ES-I3 (cell line): ENCODE results near the gene HIC1.

Experiments used
- H3K36me3 ChIP-seq: 2 replicates; pipeline ENCODE4 v1.6.1; 2013; ENCODE audit warnings: mild to moderate bottlenecking, low read length, control low read depth, moderate library complexity; ENCODE audit not compliant: insufficient read depth
- H3K4me1 ChIP-seq: 2 replicates; pipeline ENCODE4 v1.6.1; 2013; ENCODE audit warnings: mild to moderate bottlenecking, control low read depth, low read length; ENCODE audit not compliant: insufficient read depth
- H3K9ac ChIP-seq: 2 replicates; pipeline ENCODE4 v1.6.1; 2013; ENCODE audit warnings: low read depth, mild to moderate bottlenecking, low read length, moderate library complexity
- H3K9me3 ChIP-seq: 2 replicates; pipeline ENCODE4 v1.6.1; 2013; ENCODE audit warnings: mild to moderate bottlenecking, low read length, moderate library complexity; ENCODE audit not compliant: control insufficient read depth, insufficient read depth

Gene HIC1

DNA sequence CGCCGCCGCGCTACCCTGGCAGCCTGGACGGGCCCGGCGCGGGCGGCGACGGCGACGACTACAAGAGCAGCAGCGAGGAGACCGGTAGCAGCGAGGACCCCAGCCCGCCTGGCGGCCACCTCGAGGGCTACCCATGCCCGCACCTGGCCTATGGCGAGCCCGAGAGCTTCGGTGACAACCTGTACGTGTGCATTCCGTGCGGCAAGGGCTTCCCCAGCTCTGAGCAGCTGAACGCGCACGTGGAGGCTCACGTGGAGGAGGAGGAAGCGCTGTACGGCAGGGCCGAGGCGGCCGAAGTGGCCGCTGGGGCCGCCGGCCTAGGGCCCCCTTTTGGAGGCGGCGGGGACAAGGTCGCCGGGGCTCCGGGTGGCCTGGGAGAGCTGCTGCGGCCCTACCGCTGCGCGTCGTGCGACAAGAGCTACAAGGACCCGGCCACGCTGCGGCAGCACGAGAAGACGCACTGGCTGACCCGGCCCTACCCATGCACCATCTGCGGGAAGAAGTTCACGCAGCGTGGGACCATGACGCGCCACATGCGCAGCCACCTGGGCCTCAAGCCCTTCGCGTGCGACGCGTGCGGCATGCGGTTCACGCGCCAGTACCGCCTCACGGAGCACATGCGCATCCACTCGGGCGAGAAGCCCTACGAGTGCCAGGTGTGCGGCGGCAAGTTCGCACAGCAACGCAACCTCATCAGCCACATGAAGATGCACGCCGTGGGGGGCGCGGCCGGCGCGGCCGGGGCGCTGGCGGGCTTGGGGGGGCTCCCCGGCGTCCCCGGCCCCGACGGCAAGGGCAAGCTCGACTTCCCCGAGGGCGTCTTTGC, 3.1 kb downstream of the HIC1 start:
- Histone ChIP-seq H3K9me3 (no peaks in the 10 kb centered on the region), H3K4me1 (peaks cover 8% of the 10 kb centered on the region), H3K9ac (no peak overlapping the region), H3K36me3 (no peaks in the 10 kb centered on the region)

DNA sequence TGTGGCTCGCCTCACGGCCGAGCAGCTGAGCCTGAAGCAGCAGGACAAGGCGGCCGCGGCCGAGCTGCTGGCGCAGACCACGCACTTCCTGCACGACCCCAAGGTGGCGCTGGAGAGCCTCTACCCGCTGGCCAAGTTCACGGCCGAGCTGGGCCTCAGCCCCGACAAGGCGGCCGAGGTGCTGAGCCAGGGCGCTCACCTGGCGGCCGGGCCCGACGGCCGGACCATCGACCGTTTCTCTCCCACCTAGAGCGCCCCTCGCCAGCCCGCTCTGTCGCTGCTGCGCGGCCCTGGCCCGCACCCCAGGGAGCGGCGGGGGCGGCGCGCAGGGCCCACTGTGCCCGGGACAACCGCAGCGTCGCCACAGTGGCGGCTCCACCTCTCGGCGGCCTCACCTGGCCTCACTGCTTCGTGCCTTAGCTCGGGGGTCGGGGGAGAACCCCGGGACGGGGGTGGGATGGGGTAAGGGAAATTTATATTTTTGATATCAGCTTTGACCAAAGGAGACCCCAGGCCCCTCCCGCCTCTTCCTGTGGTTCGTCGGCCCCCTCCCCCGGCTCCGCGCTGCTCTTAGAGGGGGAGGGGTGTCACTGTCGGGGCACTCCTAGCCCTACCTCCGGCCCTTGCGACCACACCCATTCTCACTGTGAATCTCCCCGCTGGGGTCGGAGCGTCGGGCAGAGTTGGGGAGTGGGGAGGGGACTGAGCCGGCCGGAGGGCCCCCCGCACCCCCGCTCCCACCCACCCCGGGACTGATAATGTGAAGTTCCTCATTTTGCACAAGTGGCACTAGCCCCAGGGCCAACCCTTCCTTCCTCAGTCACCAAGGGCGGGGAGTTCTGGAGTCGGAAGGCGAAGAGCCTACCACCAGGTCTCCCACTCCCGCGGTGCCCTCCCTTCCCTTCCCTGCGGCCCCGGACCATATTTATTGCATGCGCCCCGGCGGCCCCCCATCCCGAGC, 4.0 kb downstream of the HIC1 start:
- Histone ChIP-seq H3K4me1 (peaks cover 15% of the 10 kb centered on the region), H3K9ac (peak overlapping the region; percentile 20; the same call in 1 of the 2 replicates), H3K36me3 (no peaks in the 10 kb centered on the region), H3K9me3 (no peaks in the 10 kb centered on the region)

DNA sequence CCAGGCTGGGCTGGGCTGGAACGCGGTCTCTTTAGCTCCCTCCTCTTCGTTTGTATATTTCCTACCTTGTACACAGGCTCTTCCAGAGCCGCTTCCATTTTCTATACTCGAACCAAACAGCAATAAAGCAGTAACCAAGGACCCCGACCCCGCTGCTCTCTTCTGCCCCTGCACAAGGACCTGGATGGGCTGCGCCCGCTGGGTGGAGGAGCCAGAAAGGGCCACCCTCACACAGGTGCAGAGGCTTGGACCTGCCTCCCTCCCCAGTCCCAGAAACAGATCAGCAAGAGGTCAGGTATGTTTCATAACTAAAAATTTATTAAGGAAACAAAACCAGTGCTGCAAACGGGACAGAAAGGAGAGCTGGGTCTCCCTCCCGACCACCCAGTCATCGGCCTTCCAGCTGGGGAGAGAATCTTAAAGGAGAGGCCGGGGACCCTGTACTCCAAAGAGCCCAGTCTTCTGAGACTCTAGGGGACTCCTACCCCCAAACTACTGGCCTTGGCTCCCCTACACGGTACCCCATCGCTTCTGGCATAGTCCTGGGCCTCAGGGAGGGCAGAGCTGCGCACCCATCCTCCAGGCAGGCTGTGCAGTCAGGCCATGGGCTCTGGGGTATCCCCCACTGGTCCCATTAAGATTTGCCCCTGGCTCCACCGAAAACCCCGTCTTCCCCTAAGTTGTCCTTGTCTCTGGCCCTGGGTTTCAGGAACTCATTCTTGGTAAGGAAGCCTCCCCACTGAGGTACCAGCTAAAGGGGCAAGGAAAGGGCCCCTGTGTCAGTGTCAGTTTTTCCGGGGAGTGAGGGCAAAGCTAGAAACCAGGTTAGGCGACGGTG, 4.9 kb downstream of the HIC1 start:
- no peaks in the 10 kb centered on the region for H3K9me3 ChIP-seq
- H3K9ac ChIP-seq: no peak overlapping the region; the same call in 1 of the 2 replicates
- peaks cover 17% of the 10 kb centered on the region for H3K4me1 ChIP-seq
- H3K36me3 ChIP-seq: no peaks in the 10 kb centered on the region

DNA sequence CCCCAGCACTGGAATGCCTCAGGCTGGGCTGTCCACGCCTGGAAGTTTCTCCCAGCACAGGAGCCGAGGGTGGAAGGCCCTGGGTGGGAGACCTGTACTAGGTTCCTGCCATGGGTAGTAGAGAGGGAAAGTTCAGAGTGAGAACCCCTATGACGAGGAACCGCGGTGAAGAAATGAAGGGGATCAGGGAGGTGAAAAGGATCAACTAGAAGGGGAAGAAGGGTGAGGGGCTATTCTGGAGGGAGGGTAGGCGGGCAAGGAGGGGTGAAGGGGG, 5.4 kb downstream of the HIC1 start:
- Histone ChIP-seq H3K9me3 (no peaks in the 10 kb centered on the region), H3K36me3 (no peaks in the 10 kb centered on the region), H3K9ac (no peak overlapping the region), H3K4me1 (peaks cover 18% of the 10 kb centered on the region)

DNA sequence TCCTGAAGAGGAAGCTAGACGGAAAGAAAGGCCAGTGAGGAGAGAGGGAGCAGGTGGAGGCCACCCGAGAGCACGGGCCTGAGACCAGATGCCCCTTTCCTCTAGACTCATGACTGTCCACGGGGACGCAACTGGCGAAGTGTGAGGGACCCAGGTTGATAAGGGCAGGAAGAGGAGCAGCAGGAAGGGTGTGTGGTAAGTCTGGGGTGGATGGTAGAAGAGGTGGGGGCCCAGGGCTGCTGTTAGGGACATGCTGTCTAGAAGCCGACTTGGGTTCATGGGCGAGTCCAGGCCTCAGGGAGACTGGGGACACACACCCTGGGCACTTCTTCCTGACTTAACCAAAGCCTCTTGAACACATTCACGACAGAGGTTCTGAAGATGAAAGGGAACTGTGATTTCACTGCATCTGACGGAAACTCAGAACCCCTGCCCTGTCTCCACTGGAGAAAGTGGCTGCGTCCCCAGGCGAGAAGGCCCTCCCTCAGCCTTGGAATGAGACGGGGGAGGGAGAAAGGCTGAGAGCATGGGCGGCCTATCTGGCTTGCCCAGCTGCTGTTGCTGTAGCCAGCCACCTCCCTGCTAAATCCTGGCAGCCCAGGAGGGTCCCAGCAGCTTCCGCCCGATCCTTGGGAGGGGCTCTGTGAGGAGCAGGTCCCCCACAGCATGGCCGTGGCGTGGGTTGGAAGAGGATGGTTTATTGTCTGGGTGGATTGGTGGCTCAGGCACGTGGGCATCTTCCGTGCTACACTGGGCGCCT, 6.0 kb downstream of the HIC1 start:
- H3K4me1 ChIP-seq: peaks cover 18% of the 10 kb centered on the region
- H3K9me3 ChIP-seq: no peaks in the 10 kb centered on the region
- no peaks in the 10 kb centered on the region for H3K36me3 ChIP-seq
- no peak overlapping the region for H3K9ac ChIP-seq

DNA sequence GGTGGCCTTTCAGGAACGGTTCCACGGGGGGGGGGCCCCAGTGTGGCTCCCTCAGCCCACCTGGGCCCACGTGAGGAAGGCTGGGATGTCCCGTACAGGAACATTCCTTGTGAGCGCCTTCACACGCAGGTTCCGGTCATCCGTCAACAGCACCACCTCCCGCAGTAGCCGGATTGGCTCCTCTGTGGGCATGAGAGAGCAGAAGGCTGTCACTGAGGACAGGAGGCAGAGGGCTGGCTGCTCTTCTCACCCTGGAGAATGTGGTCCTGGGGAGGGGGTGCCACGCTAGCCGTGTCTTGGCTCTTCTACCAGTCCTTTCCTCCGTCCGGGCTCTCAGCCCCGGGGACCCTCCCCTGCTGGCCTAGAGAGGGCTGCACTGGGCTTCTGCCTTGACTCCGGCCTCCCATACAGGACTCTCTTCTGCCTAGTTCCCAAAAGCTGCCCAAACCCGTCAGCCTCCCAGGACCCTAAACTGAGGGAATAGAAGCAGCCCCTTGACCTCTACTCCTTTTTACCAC, 6.6 kb downstream of the HIC1 start:
- H3K9me3 ChIP-seq: no peaks in the 10 kb centered on the region
- peaks cover 18% of the 10 kb centered on the region for H3K4me1 ChIP-seq
- H3K36me3 ChIP-seq: no peaks in the 10 kb centered on the region
- H3K9ac ChIP-seq: no peak overlapping the region

DNA sequence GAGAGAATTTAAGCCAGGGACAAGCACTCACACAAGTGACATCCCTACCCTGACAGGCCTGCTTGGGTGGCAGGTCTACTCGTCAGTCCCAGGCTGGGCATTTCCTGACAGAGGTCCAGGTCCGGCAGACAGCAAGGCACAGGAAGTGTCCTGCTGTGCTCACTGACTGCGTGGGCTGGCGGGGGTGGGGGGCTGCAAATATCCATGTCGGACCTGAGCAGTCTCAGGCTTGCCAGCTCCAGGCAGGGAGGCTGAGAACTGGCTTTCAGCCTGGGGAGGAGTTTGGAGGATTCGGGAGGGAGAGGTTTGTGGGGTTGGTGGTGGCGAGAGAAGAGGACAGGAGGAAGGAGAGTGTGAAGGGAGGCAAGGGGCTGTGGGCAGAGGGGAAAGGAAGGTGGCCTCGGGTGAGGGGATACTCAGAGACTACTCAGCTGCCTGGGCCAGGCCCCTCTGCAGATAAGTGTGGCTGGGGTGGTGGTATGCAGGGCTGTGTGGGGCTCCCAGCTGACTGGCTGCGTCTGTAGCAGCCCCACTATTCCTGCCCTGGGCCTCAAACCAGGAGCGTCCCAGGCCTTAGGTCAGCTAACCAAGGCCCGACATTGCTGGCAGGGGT, 7.8 kb downstream of the HIC1 start:
- Histone ChIP-seq H3K4me1 (peaks cover 18% of the 10 kb centered on the region), H3K9ac (no peak overlapping the region), H3K36me3 (no peaks in the 10 kb centered on the region), H3K9me3 (no peaks in the 10 kb centered on the region)

DNA sequence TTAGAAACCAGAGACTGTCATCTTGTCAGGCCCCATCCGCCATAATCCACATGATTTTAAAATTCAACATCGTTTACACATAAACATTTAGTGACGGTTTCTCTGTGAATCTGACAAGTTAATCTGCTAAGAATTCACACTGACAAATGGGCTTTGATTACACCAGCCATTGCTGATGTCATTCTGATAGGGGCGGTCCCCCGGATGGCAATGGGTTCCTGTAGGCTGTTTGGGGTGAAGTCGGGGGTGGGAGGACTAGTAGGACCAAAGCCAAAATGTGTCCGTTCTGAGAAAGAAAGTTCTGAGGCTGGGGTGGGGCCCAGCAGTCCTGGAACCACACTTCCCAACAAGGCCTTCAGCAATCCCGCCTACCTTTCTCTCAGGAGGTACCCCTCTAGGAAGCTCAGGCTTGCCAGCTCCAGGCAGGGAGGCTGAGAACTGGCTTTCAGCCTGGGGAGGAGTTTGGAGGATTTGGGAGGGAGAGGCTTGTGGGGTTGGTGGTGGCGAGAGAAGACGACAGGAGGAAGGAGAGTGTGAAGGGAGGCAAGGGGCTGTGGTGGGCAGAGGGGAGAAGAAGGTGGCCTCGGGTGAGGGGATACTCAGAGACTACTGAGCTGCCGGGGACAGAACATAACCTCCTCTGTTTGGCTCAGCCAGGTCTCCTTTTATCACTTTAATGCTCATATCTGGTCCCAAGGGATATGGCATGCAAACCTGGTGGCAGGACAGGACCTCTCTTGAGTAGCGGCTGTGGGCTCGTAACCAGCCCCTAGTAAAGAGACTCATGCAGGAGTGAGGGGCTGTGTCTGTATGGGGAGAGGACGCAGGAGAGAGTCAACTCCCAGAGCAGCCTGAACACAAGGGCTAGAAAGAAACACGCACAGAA, 8.6 kb downstream of the HIC1 start:
- Histone ChIP-seq H3K9me3 (no peaks in the 10 kb centered on the region), H3K9ac (no peak overlapping the region), H3K36me3 (no peaks in the 10 kb centered on the region), H3K4me1 (peaks cover 19% of the 10 kb centered on the region)

DNA sequence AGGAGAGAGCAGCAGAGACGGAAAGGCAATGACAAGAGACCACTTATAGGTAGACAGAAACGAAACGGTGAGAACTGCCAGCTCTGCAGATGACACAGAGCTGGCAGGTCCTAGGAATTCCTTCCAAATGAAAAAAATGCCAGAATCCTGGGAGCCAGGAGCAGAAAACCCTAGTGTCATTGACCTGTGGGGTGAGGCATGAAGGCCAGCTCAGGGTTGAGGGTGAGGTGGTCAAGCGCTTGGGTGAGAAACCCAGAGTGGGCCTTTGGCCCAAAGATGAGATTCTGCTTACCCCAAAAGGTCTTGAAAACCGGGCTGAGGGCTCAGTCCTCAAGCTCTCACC, 9.2 kb downstream of the HIC1 start:
- peaks cover 23% of the 10 kb centered on the region for H3K4me1 ChIP-seq
- H3K36me3 ChIP-seq: no peaks in the 10 kb centered on the region
- no peaks in the 10 kb centered on the region for H3K9me3 ChIP-seq

DNA sequence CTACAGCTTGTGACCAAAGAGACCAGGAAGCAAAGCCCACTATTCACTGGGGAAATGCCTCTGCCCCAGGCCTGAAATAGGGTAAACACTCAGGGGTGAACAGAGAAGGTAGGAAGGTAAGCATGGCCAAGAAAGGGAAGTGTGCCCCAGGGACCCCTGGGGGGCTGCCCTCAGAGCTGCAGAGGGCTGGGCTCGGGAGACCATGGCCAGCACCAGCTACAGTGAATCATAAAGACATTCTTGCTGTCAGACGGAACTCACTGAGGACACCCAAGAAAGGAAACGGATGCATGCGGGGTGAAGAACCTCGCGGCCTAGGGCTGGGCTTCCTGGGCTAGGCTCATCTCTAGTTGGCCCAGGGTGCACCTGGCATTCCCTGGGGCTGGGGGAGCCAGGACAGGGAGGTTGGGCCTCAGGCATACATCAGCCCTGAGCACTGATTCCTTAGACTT, 9.6 kb downstream of the HIC1 start:
- Histone ChIP-seq H3K4me1 (peaks cover 23% of the 10 kb centered on the region), H3K9ac (no peak overlapping the region), H3K36me3 (no peaks in the 10 kb centered on the region), H3K9me3 (no peaks in the 10 kb centered on the region)

More for the DNA sequence above, 9.2 kb downstream of the HIC1 start:
- no peak overlapping the region for H3K9ac ChIP-seq

DNA sequence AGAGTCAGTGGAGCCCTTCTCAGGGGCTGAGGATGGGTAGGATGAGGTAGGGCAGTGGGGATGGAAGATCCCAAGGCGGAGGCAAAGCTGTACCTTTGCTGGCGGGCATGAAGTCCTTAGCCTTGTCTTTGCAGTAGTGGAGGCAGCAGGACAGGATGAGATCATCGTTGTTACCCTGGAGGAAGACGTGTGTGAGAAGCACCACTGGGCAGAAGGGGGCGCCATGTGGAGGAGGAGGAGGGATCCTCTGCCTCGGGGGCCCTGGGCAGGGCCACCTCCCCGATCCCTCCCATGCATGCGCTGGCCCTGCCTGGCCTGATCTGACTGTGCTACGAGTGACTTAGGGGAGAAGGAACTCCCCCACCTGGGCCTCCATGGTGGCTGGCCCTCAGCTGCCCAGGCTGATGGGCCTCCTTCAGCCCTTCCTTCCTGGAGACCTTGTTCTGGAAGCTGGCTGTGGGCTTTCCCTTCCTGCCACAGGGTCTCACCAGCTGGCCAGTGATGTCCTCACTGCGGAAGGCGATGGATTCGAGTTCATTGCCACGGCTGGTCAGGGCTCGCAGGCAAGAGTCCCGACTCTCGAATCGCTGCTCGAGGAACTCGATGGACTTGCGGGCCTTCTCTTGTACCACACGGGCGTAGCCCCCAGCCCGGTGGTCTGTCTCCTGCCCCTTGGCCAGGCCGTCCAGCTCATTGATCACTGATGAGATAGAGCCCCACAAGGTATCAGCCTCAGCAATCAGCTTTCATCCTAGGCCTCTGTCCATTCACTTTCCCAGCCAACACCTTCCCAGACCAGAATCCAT, 10.3 kb downstream of the HIC1 start:
- H3K4me1 ChIP-seq: peaks cover 23% of the 10 kb centered on the region
- no peak overlapping the region for H3K9ac ChIP-seq
- no peaks in the 10 kb centered on the region for H3K9me3 ChIP-seq
- H3K36me3 ChIP-seq: no peaks in the 10 kb centered on the region

DNA sequence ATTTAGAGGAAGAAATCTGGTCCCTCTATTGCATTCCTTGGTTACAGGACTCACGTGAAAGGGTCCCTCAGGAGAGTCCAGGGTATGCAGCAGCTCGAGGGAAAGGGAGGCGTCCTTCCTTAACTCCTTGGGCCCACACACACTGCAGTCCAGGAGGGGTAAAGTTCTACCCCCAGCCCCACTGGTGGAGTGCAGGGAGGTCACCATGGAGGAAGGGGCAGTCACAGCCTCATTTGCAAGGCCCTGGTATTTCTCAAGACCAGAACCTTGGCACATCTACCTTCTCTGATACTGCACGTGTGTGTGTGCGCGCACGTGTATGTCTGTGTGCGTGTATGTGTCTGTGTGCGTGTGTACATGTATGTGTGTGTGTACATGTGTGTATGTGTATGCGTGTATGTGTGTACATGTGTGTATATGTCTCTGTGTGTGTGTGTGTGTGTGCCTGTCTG, 11.1 kb downstream of the HIC1 start:
- Histone ChIP-seq H3K36me3 (no peaks in the 10 kb centered on the region), H3K4me1 (peaks cover 26% of the 10 kb centered on the region), H3K9me3 (no peaks in the 10 kb centered on the region), H3K9ac (no peak overlapping the region)
